Cardiac fibroblast (primary cell): ENCODE data around the gene DCAF6.

Experiments used
- DNase-seq, 2 donors: peaks; one replicate each; pipeline versions ENCODE4 v3.0.0 to v3.0.0-alpha.2; 2010; ENCODE audit warnings: low read depth in 2 of 2
- H3K4me3 ChIP-seq, 2 donors: replicated peaks in 1 of 2; 1 replicate in 1 of 2; 2 replicates in 1 of 2; pipeline ENCODE4 v1.5.1; 2011; ENCODE audit warnings: low read depth in 2 of 2, low read length in 2 of 2, mild to moderate bottlenecking in 2 of 2, moderate library complexity in 1 of 2
- TF ChIP-seq, protein P1 (sequence below): IDR thresholded peaks from one replicate; pipeline ENCODE4 v1.5.1; 2011; ENCODE audit warnings: low read depth, mild to moderate bottlenecking, low read length, inconsistent platforms

DCAF6 gene

GRCh38 chr1:168069384-168069783 lies 132.9 kb downstream of the DCAF6 start:
- DNase-seq, result no peak
- no peak overlapping the region for H3K4me3 ChIP-seq
- TF ChIP-seq, protein P1, sequence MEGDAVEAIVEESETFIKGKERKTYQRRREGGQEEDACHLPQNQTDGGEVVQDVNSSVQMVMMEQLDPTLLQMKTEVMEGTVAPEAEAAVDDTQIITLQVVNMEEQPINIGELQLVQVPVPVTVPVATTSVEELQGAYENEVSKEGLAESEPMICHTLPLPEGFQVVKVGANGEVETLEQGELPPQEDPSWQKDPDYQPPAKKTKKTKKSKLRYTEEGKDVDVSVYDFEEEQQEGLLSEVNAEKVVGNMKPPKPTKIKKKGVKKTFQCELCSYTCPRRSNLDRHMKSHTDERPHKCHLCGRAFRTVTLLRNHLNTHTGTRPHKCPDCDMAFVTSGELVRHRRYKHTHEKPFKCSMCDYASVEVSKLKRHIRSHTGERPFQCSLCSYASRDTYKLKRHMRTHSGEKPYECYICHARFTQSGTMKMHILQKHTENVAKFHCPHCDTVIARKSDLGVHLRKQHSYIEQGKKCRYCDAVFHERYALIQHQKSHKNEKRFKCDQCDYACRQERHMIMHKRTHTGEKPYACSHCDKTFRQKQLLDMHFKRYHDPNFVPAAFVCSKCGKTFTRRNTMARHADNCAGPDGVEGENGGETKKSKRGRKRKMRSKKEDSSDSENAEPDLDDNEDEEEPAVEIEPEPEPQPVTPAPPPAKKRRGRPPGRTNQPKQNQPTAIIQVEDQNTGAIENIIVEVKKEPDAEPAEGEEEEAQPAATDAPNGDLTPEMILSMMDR, result no peak

DNA sequence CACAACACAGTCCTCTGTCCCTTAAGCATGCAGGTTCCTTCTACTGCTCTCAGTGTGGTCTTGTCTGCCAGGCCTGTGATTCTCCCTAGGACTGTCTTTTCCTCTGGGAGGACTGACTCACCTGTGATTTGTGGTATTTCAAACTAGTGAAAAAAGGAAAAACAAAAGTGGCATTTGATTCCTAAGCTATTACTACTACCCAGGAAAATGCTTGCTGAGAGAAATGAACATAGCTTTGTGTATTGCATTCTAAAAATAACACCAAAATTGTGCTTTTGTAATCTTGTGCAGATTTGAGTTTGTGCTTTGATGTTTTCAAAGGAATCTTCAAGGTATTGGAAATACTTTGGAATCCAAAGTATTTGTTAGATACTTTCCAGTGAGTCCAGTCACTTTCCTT lies 143.3 kb downstream of the DCAF6 start:
- TF ChIP-seq, protein P1, result no peak
- DNase-seq, result peak in 1 of 2 donors; percentile 83

DNA sequence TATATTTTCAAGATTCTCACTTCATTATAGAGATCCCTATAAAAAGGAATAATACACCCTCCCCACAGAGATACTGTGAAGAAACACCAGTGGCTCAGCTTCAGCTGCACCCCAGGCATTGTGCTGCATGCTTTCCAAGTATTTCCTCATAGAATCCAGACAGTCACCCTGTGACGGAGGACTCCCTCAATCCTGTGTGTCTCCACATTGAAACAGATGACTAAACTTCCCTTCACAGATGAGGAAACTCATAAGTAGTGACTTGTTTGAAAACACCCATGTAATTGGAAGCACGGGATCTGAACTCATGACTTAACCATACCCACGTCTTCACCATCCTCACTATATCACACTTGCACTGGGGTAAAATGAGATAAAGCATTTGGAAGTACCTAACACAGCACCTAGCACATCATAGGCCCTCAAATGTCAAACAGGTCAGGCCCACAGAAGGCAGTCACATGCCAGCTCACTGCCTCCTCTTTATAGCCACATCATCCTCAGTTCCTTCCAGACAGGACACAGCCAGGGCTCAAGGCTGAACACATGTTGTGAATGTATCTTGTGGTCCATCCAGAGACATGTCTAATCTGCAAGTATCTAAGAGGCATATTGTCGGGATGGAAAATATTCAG lies 145.0 kb downstream of the DCAF6 start:
- TF ChIP-seq, protein P1, result no peak
- peak; percentile 87 to 98 for DNase-seq

More for the DNA sequence above, 143.3 kb downstream of the DCAF6 start:
- H3K4me3 ChIP-seq, result no peak overlapping the region

GRCh38 chr1:168082008-168082876 lies 145.8 kb downstream of the DCAF6 start:
- DNase-seq, result peak; percentile 85 to 90
- H3K4me3 ChIP-seq, result no peak overlapping the region
- TF ChIP-seq, protein P1, result peak; percentile 98

More for the DNA sequence above, 145.0 kb downstream of the DCAF6 start:
- no peak overlapping the region for H3K4me3 ChIP-seq

DNA sequence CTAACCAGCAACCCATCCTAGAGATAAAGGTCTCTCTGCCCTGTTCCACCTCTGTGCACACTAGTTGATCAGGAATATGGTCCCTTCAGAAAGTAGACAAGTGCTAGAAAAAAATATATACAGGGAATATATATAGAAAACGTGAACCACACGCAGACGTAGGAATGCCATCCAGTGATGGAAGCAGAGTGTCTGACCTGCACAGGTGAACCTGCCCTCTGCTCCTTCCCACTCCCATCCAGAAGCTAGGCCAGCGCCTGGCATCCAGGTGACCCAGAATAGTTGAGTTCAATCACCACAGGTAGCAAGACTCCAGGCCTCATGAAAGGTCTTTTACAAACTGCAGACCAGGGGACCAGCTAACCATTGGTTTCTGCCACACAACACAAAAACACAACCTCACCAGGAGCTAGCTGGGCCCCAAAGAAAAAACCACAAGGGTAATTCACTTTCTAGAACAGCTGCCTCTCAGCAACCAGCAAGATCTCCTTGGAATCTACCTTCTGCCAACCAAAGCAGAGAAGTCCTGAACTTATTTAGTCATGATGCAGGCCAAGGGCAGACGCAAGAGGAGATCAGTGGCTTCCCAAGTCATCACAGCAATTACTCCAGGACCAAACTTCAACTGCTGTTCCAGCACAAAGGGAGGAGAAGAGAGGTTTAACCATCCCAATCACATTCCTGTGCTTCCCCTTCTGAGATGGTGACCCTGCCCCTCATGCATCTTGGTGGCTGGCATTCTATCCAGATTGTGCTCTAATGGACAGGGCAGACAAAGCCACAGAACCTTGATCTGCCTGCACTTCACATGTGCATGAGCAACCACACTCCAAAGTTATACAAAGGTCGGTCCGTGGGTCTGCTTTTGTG lies 147.2 kb downstream of the DCAF6 start:
- H3K4me3 ChIP-seq, result no peak overlapping the region
- DNase-seq, result peak in 1 of 2 donors; percentile 14
- TF ChIP-seq, protein P1, result no peak
